Activated CD4-positive, alpha-beta T cell treated with anti-CD3 and anti-CD28 coated beads for 4 hours (primary cell): ENCODE measurements around the gene TEC.
"Not testable (repeated sequence)": the region's sequence is repeated elsewhere in the genome, so short reads cannot be mapped to it uniquely, and the experiment has no call there.

Experiments
- DNase-seq, 2 donors: peaks; one replicate each; pipeline ENCODE4 v3.0.0-alpha.2; 2020

Gene TEC

DNA sequence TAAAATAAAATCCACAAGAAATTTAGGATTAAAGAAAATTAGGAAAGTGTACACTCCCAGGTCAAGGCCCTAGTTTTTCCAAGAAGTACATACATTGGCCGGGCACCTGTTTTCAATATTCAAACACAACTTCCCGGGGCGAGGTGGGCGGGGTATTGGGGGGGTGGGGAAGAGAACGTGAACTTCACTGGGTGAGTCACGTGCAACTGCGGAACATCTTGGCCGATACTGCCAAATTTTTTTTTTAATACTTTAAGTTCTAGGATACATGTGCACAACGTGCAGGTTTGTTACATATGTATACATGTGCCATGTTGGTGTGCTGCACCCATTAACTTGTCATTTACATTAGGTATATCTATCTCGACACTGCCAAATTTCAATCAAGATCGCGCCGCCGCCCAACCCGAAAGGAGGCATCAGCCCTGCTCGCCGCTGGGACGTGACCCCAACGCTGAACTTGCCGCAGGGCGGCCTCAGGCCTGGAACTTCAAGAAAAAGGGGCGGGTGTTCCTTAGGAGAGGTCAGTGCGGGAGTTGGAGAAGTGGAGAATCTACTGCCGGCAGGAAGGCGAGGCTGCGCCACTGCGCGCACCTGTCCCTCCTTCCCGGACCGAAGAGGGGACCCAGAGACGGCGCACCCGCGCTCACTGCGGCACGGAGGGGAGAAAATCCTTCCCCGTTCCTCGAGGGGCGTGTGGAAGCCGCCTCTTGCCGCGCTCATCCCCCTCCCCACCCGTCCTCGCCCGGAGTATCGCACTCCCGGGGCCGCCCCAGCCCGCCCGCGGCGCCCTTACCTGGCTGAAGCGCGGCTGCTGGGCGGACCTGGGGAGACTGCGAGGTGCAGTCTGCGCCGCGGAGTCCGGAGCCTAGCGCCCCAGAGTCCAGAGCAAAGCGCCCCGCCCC, at the start of gene TEC:
TEC (minus strand) TSS at position 883 of the 905 bp plus-strand sequence. CDS start 41,224 bp downstream, outside the sequence.
- DNase-seq, result peak; percentile 24 to 38

DNA sequence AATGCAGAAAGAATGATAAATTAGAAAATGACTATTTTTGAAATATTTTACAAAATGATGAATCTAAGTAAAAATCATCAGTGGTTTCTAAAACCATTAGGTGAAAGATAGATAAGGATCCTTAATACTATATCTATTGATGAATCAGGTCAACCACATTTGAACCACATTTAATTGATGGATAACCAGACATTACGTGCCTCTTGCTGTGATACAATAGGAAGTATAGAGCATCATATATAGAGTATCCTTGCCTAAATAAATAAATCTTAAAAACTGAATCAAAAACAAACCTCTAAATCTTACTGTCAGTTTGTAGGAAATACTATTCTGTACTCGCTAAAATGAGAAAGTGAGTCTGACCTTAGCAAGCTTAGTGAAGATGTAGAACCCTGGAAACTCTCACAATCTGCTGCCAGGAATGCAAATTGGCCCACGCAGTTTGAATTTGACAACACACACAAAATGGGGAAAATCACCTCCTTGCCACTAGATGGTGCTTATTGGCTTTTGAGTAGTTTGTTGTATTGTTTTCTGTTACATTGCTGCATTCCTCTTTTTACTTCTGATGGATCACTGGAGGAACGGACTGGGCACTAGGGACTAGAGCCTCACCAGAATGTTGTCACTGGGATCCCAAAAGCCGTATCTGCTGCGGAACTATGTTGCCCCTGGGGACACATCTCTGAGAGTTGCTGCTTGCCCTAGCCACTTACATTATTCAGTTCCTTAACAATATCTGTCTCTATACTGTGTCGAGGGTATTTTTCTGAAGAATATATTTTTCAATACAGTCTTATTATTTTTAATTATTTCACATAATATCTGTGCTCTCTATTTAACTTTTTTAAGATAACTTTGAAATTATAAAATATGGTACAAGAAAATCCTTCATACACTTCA, 46.3 kb upstream of the TEC start:
- DNase-seq, result peak; percentile 10 to 34

DNA sequence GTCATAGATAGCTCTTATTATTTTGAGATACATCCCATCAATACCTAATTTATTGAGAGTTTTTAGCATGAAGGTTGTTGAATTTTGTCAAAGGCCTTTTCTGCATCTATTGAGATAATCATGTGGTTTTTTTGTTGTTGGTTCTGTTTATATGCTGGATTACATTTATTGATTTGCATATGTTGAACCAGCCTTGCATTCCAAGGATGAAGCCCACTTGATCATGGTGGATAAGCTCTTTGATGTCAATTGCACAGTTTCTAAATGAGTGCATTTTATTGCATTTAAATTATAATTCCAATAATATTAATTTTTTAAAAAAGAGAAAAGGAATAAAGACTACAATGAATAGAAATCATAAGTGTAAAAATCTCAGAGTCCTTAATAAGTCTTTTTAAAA, 45.1 kb upstream of the TEC start:
- not testable (repeated sequence) for DNase-seq

DNA sequence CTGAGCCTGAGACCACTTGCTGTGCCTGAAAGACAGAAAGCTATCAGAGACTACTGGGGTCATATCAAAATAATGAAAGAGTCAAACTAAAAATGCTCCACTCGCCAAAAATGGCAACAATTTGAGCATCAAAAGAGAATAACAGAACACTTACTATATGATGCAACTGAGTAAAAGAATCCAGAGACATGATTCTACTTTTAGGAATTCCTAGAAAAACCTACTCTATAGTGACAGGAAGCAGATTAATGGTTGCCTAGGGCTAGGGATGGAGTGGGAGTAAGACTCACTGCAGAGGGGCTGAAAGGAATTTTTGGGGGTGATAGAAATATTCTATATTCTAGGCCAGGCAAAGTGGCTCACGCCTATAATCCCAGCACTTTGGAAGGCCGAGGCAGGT, 42.3 kb upstream of the TEC start:
- DNase-seq, result no peak

DNA sequence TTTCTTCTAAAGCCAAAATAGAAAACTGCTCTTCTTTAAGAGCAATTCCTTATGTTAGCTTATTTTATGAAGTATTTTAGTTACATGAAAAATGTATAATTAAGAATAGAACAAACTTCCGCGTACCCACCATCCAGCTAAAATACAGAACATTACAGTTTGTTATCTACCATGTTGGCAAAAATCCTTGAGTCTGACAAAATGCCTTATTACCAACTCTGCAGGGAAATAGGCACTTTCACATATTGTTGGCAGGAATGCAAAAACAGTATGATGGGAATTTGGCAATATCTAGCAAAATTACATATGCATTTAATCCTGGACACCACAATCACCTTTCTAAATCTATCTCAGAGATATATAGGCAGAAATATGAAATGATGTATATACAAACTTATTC, 39.3 kb upstream of the TEC start:
- DNase-seq, result no peak

DNA sequence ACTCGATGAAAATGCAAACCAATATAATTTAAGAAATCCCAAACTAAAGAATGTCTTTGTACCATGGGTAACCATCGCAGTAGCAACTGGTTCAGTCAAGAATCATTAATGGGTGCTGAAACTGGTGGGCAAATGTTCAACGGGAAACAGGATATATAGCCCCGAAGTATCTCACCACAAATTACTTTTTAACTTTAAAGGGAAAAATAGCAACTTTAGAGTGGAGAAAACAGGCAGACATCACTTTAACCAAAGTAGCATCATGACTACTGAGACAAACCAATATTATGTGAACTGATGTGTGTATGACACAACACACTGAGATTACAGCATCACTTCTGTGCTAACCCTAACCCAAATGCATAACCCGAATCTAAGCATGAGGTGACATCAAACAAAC, 37.9 kb upstream of the TEC start:
- no peak for DNase-seq

DNA sequence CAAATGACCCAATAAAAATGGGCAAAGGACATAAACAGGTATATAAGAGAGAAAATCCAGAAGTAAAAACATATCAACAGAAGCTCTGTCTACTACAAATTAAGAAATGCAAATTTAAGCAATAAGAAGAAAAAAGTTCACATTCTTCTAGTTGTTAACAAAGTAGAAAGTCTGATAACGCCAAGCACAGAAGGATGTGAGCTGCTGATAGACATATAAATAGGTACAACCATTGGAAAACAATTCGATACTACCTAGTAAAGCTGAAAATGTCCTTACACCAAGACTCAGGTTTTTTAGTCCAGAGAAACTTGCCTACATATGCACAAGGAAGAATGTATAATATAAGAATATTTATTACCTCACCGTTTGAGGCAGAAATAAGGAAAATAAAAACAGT, 35.9 kb upstream of the TEC start:
- DNase-seq, result no peak

DNA sequence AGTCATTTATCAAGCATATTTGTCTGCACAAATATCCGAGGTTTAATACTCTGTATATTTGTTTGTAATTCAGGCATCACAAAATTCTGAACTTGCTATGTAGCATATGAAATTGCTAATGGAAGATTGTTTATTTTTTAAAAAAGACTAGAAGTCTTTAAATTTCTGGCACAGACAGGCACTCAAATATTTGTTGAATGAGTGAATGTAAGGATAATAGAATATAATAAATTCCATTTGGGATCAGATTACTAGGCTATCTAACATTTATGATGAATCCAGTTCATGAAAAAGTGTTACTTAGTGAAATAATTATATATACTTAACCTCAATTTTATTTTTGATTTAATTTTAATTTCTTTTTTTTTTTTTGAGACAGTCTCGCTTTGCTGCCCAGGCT, 30.4 kb upstream of the TEC start:
- DNase-seq, result no peak

DNA sequence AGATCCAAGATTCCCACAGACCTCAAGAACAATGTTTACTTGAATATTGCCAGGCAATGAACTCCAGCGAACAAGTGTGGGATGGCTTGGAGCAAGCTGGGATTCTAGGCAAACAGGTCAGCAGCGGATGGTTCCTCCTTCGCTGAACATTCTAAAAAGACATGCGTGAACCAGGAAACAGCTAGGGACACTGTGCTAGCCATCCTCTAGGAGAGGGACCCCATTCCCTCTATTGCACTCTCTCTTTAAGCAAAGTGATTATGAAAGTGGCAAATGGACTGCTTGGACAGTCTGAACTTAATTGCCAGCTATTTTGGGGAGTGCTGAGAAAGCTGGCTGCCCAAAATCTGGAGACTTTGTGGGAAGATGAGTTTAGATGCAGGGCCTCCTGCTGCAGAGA, 29.9 kb upstream of the TEC start:
- no peak for DNase-seq

DNA sequence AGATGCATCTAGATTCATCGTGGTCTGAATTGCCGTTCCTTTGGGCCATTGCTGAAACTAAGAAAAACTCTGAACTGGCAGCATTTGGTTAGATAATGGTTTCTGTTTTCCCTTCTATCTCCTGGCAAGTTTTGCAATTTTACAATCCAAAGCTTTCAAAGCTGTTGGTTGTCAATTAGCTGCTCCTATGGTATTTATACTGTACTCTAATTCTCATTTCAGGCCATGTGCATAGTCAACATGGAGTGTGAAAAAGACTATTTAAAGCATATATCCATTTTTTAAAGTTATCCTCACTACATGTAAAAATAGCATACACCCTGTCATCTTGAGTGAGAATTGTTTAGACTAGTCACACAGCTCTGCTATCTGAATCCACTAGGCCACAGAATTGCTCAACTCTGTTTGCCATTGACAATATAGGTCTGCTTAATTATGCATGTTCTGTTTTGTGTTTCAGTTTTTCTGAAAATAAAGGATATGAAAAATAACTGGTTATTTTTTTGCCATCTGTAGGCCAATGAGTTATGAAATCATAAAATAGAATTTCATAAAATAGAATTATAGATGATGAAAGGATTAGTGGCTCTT, 27.7 kb upstream of the TEC start:
- no peak for DNase-seq

DNA sequence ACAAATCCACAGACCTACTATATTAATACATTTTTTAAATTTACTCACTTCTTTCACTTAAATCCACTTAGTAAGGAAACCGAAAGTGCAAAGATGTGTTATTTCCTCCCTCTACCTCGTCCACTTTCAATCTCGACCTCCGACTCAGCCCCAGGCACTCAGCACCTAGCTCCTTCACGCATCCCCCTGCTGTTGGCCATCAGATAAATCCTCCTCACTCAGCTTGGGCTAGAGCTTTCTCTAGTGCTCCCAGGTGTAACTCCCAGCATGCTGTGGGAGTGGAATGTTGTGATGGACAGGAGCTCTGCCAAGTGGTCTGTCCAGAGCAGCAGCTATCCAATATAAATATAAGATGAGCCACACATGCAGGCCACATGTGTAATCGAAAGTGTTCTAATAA, 26.7 kb upstream of the TEC start:
- DNase-seq, result no peak

DNA sequence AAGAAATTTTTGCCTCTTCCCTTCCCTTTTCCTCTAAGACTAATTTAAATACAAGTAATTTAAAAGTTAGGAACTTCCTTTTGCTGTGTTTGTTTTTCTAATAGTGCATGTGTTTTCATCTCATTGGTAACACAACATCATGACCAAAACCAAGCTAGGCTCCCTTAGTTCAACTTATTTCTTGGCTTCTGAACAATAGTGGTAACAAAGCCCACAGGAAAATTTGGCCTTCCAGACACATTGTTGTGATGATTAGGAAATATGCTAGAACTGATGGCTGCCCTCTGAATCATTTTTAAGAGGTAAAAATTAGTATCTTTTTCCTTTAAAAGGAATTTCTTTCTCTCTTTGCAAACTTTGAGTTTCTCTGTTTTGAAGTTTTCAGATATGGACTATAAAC, 25.5 kb upstream of the TEC start:
- no peak for DNase-seq

DNA sequence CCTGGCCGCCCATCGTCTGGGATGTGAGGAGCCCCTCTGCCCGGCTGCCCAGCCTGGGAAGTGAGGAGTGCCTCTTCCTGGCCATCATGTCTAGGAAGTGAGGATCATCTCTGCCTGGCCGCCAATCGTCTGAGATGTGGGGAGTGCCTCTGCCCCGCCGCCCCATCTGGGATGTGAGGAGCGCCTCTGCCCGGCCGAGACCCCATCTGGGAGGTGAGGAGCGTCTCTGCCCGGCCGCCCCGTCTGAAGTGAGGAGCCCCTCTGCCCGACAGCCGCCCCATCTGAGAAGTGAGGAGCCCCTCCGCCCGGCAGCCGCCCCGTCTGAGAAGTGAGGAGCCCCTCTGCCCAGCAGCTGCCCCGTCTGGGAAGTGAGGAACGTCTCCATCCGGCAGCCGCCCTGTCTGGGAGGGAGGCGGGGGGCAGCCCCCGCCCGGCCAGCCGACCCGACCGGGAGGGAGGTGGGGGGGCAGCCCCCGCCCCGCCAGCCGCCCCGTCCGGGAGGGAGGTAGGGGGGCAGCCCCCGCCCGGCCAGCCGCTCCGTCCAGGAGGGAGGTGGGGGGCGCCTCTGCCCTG, 22.7 kb upstream of the TEC start:
- not testable (repeated sequence) for DNase-seq

DNA sequence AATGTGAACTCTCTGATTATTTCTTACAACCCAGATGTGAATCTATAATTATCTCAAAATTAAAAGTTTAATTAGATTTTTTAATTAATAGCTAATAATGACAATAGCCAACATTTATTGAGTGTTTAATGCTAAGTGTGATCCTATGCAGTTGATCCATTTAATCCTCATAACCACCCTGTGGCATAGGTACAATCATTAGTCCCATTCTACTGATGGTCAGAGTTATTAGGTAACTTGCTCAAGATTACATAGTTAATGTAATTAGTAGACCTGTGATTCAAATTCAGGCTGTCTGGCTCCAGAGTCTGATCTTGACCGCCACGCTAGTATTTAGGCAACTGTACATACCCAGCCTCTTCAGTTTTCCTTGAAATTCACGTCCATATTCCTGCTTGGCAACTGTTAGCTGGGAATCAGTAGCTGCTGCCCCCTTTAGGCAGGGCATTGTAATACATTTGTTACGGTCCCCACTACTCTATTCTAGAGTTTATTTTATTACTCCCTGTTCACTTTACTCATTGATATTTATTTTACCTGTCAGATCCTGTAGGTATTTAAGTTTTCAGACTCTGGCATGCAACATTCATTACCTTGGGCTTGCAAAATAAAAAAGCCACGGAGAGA, 20.6 kb upstream of the TEC start:
- no peak for DNase-seq

DNA sequence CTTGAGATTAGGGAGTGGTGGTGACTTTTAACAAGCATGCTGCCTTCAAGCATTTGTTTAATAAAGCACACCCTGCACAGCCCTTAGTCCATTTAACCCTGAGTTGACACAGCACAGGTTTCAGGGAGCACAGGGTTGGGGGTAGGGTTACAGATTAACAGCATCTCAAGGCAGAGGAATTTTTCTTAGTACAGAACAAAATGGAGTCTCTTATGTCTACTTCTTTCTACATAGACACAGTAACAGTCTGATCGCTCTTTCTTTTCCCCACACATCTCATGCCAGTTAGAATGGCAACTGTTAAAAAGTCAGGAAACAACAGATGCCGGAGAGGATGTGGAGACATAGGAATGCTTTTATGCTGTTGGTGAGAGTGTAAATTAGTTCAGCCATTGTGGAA, 16.4 kb upstream of the TEC start:
- not testable (repeated sequence) for DNase-seq

DNA sequence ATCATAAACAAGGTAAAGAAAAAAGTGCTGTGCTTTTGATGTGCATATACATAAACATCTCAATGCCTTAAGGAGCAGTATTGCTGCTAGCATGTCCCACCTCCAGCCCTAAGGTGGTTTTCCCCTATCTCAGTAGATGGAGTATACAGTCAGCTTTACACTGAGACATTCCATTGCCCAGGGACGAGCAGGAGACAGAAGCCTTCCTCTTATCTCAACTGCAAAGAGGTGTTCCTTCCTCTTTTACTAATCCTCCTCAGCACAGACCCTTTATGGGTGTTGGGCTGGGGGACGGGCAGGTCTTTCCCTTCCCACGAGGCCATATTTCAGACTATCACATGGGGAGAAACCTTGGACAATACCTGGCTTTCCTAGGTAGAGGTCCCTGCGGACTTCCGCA, 16.0 kb upstream of the TEC start:
- not testable (repeated sequence) for DNase-seq

DNA sequence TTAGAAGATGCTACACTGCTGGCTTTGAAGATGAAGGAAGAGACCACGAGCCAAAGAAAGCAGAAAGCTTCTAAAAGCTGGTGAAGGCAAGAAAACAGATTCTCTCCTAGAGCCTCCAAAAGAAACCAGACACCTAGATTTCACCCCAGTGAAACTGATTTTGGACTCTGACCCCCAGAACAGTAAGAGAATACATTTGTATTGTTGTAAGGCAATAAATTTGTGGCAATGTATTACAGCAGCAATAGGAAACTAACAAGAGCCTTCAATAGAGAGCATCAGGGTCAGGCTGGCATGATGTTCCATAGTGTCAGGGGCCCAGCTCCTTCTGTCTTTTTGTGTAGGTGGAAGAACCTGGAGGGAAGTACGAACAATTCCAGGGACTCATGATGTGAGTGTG, 6.0 kb upstream of the TEC start:
- no peak for DNase-seq

DNA sequence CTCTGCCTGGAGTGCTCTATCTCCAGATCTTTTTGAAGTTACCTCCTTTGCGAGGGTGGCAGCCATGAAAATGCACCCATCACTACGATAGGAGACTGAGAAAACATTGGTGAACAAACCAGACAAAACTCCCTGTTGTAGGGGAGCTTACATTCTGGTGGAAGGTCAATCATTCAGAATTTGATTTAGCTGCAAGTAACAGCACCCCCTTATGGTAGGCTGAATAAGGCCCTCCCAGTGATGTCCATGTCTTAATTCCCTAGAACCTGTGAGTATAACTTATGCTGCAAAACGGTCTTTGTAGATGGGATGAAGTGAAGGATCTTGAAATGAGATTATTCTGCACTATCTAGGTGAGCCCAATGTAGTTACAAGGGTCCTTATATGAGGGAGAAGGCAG, 5.6 kb upstream of the TEC start:
- DNase-seq, result no peak

DNA sequence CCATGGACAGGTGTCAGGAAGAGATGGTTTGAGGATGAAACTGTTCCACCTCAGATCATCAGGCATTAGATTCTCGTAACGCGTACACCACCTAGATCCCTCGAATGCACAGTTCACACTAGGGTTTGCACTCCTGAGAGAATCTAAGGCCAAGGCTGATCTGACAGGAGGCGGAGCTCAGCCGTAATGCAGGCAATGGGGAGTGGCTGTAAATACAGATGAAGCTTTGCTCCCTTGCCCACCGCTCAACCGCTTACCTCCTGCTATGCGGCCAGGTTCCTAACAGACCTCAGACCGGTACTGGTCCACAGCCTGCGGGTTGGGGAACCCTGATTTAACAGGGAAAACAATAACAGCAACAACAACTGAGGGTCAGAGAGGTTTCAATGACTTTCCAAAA, 2.0 kb upstream of the TEC start:
- no peak for DNase-seq

DNA sequence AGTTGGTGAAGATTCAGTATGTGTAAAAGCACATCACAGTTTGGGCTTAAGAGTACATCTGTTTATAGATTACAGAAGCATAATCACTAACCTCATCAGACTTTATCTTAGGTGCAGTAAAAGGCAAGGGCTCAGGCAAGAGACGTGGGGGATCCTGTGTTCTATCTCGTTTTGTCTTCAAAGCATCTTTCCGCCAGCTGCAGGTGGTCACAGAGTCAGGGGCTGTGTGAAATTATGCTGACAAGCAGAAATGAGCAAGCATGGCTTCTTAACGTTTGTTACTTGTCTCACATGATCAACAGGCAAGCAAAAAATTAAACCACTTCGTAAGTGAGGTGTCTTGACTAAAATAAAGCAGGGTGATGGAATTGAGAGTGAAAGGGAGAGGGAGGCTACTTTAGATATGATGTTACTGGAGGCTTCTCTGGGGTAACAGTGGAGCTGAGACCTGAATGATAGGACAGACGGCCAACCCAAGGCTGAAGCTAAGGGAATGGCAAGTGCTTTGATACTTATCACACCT, 1.4 kb upstream of the TEC start:
- no peak for DNase-seq

DNA sequence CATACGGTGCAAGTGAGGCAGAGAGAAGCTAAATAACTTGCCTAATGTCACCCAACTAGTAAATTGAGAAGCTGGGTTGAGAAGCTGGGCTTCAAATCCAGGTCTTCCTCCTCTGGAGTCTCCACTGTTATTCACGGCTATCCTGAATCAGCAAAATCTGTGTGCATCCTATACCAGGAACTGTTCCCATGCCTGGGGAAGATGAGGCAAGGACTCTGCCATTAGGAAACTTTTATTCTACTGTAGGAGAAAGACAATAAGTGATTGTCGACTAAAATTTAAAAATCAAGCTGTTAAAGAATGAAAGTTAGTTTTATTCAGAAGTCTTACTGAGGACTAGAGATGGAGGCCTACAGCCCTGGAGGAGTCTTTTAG, 872 bp upstream of the TEC start:
- no peak for DNase-seq

DNA sequence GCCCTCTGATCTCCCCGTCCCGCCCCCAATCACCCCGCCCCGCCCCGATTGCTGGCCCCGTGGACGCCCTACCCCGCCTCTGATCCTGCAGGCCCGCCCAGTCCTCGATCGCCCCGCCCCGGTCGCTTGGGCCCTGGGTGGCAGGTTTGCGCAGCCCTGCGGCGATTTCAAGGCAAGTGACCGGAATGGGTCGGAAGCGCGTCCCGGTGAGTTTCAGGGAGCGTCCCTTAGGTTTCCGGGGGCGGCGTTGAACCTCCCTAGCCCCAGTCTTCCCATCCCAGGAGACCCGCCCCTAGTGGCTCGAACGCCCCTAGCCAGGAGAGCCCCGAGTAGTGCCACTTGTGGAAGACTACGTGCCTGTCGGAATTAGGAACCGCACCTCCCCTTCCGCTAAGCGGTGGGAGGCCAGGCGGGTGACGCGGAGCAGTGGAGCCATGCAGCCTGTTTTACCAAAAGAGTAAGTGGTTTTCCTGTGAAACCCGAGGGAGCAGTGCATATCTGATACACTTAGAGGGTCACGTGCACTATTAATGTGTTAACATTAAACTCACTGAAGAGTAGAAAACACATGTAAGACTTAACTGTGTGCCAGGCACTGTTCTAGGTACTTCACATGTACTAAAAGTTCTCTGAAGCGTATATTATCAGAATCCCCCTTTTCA, 354 bp upstream of the TEC start:
- DNase-seq, result peak; percentile 84 to 85
